Fibroblast of skin of scalp (primary cell): ENCODE data around the gene NOL9.
"Not testable (repeated sequence)": the region's sequence is repeated elsewhere in the genome, so short reads cannot be mapped to it uniquely, and the experiment has no call there.

ENCODE experiments used
- DNase-seq: peaks from one replicate; pipeline ENCODE4 v3.0.0-alpha.2; 2013

Gene NOL9

DNA sequence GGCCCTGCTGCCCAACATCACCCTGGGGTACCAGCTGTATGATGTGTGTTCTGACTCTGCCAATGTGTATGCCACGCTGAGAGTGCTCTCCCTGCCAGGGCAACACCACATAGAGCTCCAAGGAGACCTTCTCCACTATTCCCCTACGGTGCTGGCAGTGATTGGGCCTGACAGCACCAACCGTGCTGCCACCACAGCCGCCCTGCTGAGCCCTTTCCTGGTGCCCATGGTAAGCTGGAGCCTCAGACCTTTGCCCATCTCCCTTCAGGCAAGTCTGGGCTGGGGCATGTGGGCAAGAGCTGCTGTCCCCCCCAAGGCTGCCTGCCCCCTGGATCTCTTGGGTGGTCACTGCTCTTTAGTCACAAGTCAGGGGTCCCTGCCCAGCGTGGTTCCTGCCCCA lies 16.7 kb upstream of the NOL9 start:
- no peak for DNase-seq

DNA sequence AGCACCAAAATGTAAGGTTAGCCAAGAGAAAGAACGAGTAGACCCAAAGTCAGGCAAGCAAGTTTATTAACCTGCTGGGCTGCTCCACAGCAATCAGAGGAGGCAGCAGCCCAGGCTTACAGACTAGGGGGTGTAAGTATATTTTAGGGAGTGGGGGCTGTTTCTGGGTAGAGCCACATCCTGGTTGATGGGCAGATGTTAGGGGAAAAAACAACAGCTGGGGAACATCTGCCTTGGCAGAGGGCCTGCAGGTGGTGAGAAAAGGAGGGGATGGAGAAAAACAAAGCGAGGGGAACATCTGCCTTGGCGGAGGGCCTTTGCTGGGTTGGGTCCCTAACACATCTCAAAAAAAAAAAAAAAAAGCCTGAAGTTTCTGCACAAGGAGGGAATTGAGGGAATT lies 15.8 kb upstream of the NOL9 start:
- DNase-seq = no peak

DNA sequence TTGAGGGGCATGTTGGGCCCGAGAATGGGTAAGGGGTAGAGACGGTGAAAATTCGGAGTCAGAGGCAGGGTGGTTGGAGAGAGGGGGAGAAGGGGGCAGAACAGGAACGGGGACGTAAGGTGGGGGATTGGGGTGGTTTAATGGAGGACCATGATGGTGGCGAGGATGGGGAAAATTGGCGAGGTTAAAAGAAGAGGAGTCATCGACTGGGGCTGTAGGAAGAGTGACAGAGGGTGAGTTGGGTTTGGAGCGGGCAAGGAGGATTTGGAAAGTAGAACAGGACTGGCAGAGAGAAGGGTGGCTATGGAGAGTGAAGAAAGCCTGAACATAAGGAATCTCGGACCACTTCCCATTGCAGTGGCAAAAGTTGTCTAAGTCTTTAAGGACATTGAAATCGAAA lies 14.7 kb upstream of the NOL9 start:
- no peak for DNase-seq

DNA sequence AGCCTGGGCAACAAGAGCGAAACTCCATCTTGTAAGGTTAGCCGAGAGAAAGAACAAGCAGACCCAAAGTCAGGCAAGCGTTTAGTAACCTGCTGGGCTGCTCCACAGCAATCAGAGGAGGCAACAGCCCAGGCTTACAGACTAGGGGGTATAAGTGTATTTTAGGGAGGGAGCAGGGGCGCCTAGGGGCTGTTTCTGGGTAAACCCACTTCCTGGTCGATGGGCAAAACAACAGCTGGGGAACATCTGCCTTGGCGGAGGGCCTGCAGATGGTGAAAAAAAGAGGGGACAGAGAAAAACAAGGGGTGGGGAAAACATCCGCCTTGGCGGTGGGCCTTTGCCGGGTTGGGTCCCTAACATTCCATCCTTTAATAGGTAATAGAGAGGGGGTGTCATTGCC lies 6.0 kb upstream of the NOL9 start:
- no peak for DNase-seq

DNA sequence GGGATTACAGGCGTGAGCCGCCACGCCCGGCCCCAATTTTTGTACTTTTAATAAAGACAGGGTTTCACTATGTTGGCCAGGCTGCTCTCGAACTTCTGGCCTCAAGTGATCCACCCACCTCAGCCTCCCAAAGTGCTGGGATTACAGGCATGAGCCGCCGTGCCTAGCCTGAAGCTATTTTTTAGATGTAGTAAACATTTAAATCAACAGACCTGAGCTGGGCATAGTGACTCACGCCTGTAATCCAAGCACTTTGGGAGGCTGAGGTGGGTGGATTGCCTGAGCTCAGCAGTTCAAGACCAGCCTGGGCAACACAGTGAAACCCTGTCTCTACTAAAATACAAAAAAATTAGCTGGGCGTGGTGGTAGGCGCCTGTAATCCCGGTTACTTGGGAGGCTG lies 4.8 kb upstream of the NOL9 start:
- DNase-seq = not testable (repeated sequence)

DNA sequence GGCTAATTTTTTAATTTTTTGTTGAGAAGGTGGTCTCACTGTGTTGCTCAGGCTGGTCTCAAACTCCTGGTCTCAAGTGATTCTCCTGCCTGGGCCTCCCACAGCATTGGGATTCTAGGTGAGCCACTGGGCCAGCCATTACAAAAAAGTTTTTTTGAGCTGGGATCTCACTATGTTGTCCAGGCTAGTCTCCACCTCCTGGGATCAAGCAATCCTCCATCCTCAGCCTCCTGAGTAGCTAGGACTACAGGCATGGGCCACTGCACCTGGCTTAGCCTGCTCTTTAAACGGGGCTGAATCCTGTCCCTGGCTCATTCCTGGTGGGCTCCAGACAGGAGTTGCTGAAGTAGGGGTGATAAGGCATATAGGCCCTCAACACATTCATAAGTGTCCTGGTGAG lies 3.3 kb upstream of the NOL9 start:
- no peak for DNase-seq

DNA sequence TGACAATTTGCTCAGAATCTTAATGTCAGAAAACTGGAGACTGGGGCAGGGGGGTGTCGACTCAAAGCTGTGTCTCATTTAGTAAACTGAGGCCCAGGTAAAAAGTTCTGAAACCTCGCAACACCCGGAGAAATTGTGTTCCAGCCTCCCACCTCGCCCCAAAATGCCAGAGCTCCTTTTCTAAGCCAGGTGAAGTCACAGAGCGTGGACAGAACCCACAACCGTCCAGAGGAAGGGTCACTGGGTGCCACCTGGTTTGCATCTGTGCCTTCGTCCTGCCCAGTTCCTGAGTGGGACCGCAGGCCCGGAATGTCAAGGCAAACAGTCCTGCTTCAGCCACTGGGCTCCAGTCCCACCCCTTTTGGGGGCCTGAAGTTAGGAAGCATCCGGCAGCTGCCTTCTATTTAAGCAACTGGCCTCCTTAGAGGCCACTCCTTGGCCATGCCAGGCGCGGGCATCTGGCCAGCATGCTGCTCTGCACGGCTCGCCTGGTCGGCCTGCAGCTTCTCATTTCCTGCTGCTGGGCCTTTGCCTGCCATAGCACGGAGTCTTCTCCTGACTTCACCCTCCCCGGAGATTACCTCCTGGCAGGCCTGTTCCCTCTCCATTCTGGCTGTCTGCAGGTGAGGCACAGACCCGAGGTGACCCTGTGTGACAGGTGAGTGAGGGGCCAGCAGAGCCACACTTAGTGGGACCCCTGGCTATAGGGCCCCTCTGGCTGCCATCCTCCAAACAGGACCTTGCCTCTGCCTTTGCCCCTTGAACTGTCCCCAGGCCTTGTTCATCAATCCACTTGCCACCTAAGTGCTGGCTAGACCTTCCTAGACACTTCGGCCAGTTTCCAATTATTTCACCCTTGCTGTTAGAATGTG lies 830 bp upstream of the NOL9 start, which contains the start of gene TAS1R1:
TSS of gene TAS1R1 (plus strand) at position 401 of the 872 bp plus-strand sequence. CDS start at position 468, 67 bp downstream.
- peak; percentile 7 for DNase-seq

DNA sequence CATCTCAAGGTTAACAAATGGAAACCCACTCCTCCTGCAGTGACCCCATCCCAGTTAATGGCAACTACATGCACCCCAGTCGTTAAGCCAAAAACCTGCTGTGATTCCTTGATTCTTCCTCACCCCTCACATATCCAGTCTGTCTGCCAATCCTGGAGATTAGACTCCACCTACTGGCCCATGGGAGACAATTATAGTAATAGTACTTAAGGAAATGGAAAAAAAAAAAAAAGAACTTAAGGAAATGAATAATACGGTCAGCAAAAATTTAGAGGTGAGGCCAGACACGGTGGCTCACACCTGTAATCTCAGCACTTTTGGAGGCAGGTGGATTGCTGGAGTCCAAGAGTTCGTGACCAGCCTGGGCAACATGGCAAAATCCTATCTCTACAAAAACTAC lies 7.0 kb downstream of the NOL9 start:
- DNase-seq = peak; percentile 18

DNA sequence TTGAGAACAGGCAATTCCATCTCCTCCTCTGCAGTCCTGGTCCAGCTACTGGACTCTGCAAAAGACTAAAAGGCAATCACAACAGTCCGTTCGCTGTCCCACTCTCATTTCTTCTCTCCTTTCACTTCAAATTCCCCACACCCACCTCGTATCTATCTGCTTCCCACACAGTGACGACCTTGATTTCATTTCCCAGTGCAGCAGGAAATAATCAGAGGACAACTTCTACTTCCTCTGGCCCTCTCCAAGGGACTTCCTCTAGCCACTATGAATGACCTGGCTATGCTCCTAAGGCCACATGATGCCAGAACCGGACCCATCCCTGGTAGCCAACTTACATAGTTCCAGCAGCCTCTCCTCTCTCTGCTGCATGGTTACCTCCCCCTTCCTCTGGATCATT lies 8.0 kb downstream of the NOL9 start:
- DNase-seq = no peak

DNA sequence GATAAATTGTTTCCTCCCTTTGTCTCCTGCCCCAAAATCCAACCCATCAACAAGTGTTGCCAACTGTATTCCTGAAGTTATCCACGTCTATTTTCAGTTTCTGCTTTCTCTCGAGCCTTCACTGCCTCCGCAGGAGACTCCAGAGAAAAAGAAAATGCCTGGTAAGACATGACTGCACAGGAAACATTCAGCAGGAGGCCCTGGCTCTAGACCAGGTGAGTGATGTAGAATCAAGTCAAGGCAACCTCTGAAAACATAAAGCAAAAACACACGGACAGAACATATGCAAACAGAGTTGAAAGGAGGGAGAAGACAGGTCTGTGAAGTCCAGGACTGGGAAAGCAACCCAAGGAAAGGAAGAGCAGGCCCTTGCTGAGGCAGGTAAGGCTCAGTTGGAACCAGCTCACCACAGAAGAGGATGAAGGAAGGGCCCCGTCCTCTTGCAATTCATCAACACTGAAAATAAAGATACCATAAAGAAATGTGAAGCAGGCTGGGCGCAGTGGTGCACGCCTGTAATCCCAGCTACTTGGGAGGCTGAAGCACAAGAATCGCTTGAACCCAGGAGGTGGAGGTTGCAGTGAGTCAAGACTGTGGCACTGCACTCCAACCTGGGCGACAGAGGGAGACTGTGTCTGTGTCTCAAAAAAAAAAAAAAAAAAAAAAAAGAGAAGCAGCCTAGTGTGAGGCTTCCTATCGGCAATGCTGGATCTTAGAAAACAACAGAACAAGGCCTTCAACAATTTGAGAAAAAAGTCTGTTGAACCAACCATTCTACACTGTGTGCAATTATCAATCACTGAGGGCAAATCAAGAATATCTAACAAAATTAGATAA lies 8.8 kb downstream of the NOL9 start:
- DNase-seq = no peak

DNA sequence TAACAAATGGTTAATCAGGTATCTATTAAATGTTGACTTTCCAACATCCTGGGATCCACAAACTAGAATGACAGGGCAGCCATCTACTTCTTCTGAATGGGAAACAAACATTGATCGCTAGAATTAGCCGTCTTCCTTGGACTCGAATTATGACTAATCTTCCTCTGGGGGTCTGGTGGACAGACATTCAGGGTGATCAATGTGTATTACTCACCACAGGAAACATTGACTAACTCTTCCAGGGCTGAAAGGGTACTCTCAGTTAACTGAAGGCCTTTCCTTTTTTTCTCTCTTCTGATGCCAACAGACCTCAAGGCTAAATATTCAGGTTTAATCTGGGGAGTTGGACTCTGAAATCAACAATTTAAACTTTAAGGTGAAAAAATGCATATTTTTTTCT lies 9.5 kb downstream of the NOL9 start:
- DNase-seq = peak; percentile 22

DNA sequence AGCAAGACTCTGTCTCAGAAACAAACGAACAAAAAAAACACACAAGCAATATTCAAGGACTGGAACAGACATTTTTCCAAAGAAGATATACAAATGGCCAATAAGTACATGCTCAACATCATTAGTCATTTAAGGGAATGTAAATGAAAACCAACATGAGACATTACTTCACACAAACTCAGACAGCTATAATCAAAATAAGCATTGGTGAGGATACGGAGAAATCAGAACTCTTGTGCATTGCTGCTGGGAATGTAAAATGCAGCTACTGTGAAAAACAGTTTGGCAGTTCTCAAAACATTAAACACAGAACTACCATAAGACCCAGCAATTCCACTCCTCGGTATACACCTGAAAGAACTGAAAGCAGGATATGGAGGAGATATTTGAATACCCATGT lies 15.4 kb downstream of the NOL9 start:
- peak; percentile 75 for DNase-seq

DNA sequence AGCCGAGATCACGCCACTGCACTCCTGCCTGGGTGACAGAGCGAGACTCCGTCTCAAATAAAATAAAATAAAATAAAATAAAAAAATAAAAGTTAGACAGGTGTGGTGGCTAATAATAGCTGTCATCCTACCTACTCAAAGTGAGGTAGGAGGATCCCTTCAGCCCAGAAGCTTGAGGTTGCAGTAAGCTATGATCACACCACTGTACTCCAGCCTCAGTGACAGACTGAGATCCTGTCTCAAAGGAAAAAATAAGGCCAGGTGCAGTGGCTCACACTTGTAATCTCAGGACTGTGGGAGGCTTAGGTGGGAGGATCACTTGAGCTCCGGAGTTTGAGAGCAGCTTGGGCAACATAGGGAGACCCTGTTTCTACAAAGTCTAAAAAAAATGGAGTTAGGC lies 18.0 kb downstream of the NOL9 start:
- DNase-seq = no peak

DNA sequence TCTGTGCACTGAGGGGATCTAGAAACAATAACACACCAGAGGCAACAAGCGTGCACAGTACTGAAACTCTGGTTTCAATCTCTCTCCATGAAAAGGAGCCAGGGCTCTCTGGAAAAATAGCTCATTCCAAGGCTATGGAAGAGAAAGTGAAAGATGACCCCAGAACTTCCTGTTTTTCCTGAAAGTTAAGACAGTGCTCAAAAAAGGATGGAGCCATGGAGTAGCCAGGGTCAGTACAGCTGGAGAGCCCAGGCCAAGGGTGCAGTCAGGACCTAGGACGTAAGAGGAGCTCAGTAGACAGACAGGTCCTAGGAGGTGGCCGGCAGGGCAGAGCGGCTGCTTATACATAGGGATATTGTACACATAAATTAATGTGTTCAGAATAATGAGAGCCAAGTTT lies 19.1 kb downstream of the NOL9 start:
- DNase-seq = no peak

DNA sequence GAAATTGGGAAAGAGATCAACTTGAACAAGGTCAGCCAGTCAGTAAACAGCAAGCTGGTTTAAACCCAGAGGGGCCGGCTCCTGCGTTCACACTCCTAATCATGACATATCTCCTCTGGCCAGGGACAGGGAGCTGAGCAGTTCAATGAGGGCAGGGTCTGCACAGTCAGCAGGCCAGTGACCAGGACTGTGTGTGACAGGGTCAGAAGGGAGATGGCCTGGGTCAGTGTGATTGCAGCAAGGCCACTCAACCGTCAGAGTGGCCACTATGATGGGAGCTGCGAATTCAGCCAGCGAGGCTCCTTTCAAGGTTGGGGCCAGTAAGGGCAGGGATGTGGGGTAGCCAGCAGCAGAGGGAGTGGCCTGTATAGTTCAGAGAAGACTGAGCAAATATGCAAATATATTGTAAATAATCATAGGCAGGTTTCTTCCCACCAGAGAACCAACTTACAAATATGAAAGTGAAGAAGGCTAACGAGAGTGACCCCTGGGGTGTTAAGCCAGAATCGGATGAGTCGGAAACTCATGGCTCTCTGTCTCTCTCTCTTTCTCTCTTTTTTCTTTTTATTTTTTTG lies 20.0 kb downstream of the NOL9 start:
- DNase-seq = no peak

DNA sequence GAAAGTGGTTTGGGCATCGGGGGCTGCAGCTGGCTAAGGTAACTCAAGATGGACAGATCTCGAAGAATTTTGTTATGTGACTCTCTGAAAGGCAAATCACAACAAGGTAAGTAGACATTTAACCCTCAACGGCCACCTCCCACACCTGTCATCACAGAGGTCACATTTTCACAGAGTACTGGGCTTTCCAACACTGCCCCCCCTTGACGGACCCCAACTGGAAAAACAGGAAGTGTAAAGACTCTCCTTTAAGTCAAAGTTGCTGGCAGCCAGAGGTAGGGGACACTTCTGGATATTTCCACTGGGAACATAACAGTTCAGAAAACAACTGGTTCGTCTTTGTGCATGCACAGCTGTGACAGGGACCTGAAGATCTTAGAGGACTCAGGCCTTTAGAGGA lies 22.3 kb downstream of the NOL9 start:
- DNase-seq = no peak

DNA sequence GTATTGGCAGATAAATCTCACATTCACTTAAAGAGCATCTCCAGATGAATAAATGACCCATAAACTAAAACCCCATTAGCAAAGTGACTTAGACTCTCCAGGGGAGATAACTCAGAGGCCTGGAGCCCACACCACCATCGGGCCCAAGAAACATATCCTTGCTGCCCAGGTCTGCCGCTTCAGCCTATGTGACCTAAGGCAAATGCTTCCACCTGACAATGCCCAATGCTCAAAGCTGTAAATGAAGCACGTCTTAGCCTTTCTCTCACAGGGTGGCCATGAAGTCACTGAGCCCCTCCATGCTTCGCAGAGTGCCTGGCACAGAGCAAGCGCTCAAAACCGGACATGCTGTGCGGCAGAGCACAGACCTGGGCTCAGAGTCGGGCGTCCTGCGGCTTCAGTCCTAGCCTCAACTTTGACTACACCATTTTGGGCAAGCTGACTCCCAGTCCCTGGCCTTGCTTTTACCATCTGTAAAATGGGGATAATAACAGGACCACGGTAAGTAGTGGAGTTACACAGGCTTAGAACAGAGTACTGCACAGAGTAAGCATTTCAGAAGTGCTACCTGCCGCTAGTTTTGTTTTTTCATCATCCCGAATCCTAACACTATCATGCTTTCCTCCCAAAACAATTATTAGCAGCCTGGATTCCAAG lies 23.7 kb downstream of the NOL9 start:
- DNase-seq = no peak

DNA sequence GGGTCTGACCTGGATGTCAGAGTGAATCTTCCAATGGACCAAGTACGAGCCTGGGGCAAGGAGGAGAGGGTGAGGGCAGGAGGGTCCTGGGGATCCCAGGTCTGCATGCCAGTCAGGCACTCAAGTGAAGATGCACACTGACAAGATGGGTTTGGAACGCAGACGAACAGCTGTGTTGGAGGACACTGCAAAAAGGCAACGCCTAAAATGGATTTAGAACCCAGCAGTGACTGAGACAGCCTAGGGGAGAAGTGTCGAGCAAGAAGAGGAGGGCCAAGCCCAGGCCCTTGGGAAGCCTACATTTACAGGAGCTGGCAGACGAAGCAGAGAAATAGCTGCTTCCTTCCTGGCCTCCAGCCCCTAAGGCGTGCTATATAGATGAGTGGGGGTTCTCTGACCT lies 25.8 kb downstream of the NOL9 start:
- no peak for DNase-seq

DNA sequence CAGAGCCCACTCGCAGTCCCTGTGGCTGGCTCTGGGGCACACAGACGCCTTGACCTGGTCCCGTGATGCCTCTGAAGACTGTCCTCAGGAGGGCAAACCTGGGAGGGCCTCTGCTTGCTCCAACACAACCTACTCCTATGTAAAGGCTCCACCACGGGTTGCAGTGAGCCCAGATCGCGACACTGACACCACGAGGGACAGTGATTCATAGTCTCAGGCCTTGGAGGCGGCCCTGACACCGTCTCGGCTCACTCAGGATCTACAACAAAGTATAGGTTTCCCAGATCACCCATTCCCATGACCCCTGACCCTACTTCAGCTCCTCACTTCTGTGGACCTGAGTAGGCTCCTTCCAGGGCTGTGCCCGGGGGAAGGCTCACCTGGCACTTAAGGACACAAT lies 28.0 kb downstream of the NOL9 start:
- no peak for DNase-seq

DNA sequence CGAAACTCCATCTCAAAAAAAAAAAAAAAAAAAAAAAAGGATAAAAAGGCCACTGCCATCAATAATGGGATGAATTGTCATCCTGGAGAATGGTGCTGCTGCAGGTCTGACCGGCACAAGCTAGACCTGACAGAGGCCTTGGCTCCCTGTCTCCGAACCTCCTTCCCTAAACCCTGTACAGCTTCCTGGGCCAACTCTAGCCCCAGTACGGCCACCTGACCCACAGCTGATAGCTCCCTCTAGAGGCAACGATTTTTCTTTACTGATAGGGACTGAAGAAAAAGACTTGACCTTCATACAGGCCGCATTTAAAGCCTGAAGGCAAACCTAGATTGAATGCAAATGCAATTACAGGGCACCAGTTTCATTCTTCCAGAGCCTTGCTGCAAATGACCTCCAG lies 30.7 kb downstream of the NOL9 start:
- DNase-seq = peak; percentile 41

DNA sequence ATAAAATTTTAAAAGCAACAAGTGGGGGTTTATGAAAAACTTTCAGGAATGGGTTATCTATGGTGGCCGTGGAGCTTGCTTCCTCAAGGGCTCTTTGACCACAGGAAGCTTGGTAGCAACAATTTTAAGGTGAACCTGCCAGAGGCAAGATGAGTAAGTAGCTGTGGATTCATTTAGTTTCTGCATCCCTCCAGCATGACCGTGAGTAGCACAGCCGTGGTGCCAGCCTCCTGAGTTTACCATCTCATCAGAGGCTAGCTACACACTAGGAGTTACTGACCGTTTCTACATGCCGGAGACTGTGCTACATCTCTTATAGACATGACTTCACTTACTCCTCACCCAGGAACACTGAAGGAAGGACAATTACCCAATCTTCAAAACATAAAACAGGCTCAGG lies 32.8 kb downstream of the NOL9 start:
- no peak for DNase-seq

DNA sequence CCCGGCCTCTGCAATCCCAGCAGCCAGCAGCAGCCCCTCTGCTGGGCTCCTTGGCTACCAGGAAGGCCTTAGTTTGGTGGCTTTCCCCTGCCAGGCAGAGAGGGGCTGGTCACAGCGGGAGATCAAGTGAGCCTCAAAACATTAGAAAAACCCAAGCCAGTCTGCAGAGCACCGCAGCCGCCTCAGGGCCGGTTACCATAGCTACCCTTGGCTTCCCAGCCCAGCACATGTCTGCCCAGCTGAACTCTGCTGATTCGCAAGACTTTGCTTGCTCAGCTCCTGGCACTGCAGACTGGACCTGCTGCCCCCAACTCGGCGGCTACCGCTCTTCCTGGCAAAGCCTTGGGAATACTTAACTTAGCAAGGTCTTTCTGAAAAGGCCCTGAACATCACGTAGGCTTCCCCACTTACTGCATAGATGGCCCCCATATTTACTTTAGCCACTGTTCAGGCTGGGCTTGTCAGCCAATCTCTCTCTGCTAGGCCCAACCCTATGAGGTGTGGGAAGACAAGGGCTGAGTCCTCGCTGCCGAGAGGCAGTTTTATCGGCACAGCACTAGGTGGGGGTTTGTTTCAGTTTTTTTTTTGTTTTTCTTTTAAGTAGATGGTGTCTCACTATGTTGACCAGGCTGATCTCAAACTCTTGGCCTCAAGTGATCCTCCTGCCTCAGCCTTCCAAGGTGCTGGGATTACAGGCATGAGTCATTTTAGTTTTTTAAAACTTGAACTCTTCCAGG lies 34.2 kb downstream of the NOL9 start:
- peak; percentile 76 for DNase-seq
